Measurements from ENCODE around the gene PAK4. TPM values are rescaled to one million over a fixed set of nuclear protein-coding genes. Genes with fewer than 3 reads are reported as not detected.
"Not testable (repeated sequence)": the region's sequence is repeated elsewhere in the genome, so short reads cannot be mapped to it uniquely, and the experiment has no call there.

The PAK4 gene
- polyA plus RNA-seq, 1 experiment = 10.4 TPM

DNA sequence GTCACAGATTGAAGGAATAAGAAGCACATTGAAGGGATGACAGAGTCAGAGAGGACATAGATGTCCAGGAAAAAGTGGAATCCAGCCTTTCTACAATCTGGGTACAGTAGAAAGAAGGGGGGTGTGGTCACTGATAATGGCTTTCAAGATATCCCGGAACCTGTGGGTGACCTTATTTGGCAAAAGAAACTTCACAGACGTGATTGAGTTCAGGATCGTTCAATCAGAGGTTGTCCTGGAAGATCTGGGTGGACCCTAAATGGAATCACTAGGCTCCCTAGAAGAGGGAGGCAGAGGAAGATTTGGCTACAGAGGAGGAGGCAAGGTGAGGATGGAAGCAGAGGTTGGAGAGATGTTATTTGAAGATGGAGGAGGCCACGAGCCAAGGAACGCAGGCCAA lies 91.5 kb downstream of the PAK4 start:
- POLR2A ChIA-PET = no interaction called here
- no peak for DNase-seq (ENCODE audit: low read depth, low spot score)
- Histone ChIP-seq H3K27ac (ENCODE audit: low read depth, low read length) (no peak overlapping the region), H3K9me3 (ENCODE audit: control insufficient read depth, insufficient read depth, low read length) (no peaks in the 10 kb centered on the region; the same call in 1 of the 2 replicates), H3K4me3 (ENCODE audit: low read depth, low read length) (no peak overlapping the region), H3K27me3 (ENCODE audit: control insufficient read depth, insufficient read depth, low read length) (peaks cover 3% of the 10 kb centered on the region)
- TF ChIP-seq, protein P1, sequence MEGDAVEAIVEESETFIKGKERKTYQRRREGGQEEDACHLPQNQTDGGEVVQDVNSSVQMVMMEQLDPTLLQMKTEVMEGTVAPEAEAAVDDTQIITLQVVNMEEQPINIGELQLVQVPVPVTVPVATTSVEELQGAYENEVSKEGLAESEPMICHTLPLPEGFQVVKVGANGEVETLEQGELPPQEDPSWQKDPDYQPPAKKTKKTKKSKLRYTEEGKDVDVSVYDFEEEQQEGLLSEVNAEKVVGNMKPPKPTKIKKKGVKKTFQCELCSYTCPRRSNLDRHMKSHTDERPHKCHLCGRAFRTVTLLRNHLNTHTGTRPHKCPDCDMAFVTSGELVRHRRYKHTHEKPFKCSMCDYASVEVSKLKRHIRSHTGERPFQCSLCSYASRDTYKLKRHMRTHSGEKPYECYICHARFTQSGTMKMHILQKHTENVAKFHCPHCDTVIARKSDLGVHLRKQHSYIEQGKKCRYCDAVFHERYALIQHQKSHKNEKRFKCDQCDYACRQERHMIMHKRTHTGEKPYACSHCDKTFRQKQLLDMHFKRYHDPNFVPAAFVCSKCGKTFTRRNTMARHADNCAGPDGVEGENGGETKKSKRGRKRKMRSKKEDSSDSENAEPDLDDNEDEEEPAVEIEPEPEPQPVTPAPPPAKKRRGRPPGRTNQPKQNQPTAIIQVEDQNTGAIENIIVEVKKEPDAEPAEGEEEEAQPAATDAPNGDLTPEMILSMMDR (IDR thresholded peaks at IDR 0.05; ENCODE audit: low read depth, low read length) = no peak
- CTCF ChIA-PET = no interaction called here

DNA sequence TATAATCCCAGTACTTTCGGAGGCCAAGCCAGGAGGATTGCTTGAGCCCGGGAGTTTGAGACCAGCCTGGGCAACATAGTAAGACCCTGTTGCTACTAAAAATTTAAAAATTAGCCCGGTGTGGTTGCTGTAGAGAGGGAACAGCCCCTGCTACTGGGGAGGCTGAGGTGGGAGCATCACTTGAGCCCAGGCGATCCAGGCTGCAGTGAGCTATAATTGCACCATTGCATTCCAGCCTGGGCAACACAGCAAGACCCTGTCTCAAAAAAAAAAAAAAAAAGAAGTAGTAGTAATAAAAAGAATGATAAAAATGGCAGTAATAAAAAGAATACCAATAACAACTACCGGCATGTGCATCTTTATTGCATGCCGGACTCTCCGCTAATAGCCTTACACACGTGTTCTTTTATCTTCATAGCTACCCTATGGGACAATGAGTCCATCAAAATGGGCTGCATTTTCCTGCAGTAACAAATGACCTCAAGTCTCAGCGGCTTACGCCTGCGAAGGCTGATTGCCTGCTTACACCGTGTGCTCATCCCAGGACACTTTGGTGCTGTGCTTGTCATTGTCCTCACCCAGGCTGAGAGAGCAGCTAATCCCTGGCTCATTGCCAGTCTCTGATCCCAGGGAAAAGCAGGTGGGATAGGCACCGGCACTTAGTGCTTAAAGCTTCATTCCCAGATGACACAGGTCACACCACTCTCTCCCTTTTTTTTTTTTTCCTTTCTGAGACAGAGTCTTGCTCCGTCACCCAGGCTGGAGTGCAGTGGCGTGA lies 92.8 kb downstream of the PAK4 start:
- no peaks in the 10 kb centered on the region; the same call in 1 of the 2 replicates for H3K9me3 ChIP-seq (ENCODE audit: control insufficient read depth, insufficient read depth, low read length)
- CTCF ChIA-PET = no interaction called here
- H3K27ac ChIP-seq (ENCODE audit: low read depth, low read length) = no peak overlapping the region
- TF ChIP-seq, protein P1 (IDR thresholded peaks at IDR 0.05; ENCODE audit: low read depth, low read length) = no peak
- peaks cover 3% of the 10 kb centered on the region for H3K27me3 ChIP-seq (ENCODE audit: control insufficient read depth, insufficient read depth, low read length)
- no peak for DNase-seq (ENCODE audit: low read depth, low spot score)
- no peak overlapping the region for H3K4me3 ChIP-seq (ENCODE audit: low read depth, low read length)
- POLR2A ChIA-PET = interaction anchor here (0.6 to 0.7 kb wide), 2 partner anchors 61 to 138 kb away, joined by 3 to 7 read pairs; no protein-coding TSS in a partner anchor

DNA sequence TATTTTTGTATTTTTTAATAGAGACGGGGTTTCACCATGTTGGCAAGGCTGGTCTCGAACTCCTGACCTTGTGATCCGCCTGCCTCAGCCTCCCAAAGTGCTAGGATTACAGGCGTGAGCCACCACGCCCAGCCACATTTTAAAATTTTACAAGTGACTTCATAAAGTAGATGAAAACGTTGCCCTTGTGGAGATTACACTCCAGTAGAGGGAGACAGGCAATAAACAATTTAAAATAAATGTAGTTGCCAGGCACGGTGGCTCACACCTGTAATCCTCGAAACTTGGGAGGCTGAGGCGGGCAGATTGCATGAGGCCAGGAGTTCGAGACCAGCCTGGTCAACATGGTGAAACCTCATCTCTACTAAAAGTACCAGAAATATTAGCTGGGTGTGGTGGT lies 93.5 kb downstream of the PAK4 start:
- DNase-seq (ENCODE audit: low read depth, low spot score); CTCF ChIA-PET; H3K4me3 ChIP-seq (ENCODE audit: low read depth, low read length); POLR2A ChIA-PET; H3K27me3 ChIP-seq (ENCODE audit: control insufficient read depth, insufficient read depth, low read length); H3K27ac ChIP-seq (ENCODE audit: low read depth, low read length); H3K9me3 ChIP-seq (ENCODE audit: control insufficient read depth, insufficient read depth, low read length): not testable (repeated sequence)

DNA sequence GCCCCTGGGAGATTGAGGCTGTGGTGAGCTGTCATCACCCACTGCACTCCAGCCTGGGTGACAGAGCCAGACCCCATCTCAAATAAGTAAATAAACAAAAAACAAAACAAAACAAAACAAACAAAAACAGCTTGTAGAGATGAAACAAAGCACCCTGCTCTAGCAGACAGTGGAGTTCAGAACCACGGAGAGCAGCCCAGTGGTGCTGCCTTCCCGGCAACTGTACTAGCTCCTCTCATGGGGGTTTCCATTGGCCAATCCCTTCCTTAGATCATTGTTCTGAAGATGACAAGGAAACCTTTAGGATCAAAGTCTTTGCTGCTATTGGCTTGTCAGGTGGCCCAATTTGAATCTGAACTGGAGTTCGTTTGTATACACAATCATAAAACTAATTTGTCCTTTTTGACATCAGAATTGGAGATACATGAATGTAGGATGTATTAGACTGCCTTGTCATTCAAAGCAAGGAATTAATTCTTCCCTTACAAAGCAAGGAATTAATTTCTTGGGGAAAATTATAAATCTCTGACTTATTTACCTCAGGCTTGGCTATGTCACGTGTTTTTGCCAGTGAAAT lies 98.2 kb downstream of the PAK4 start:
- Histone ChIP-seq H3K27ac (ENCODE audit: low read depth, low read length) (no peak overlapping the region), H3K27me3 (ENCODE audit: control insufficient read depth, insufficient read depth, low read length) (peaks cover 3% of the 10 kb centered on the region), H3K4me3 (ENCODE audit: low read depth, low read length) (no peak overlapping the region), H3K9me3 (ENCODE audit: control insufficient read depth, insufficient read depth, low read length) (no peaks in the 10 kb centered on the region)
- DNase-seq (ENCODE audit: low read depth, low spot score) = no peak
- TF ChIP-seq, protein P1 (IDR thresholded peaks at IDR 0.05; ENCODE audit: low read depth, low read length) = no peak
- CTCF ChIA-PET = no interaction called here
- POLR2A ChIA-PET = no interaction called here

DNA sequence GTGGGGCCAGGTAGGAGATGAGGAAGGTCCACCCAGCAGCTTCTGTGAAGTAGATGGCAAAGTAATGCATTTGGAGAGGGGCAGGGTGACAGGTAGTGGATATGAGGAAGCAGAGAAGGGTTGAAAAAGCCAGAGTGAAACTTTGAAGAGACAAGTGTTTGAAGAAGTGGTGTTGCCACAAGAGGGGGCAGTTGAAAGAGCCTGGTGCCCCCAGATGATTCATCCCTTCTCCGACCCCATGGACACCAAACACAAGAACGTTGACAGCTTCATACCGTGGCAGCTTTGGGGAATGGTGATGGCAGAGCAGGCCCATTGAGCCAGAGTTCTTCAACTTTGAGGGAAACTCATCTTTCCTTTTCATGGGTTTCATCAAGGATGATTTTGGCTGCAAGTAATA lies 99.3 kb downstream of the PAK4 start:
- TF ChIP-seq, protein P1 (IDR thresholded peaks at IDR 0.05; ENCODE audit: low read depth, low read length) = no peak
- CTCF ChIA-PET = no interaction called here
- no peak overlapping the region for H3K27ac ChIP-seq (ENCODE audit: low read depth, low read length)
- no peaks in the 10 kb centered on the region for H3K9me3 ChIP-seq (ENCODE audit: control insufficient read depth, insufficient read depth, low read length)
- no peak for DNase-seq (ENCODE audit: low read depth, low spot score)
- H3K4me3 ChIP-seq (ENCODE audit: low read depth, low read length) = no peak overlapping the region
- H3K27me3 ChIP-seq (ENCODE audit: control insufficient read depth, insufficient read depth, low read length) = peaks cover 3% of the 10 kb centered on the region
- POLR2A ChIA-PET = no interaction called here

Other genes starting within 250 kb of the PAK4 start
- gene RINL, start 247.5 kb upstream of the PAK4 start, polyA plus RNA-seq (2011; rRNA removed) = 1.6 TPM in 2 replicates
- 45.5 and 61.3 TPM in 2 replicates for gene SIRT2, start 226.2 kb upstream of the PAK4 start, polyA plus RNA-seq (2011; rRNA removed)
- gene NFKBIB, start 225.8 kb upstream of the PAK4 start, polyA plus RNA-seq (2011; rRNA removed) = 9.9 and 14.1 TPM in 2 replicates
- 0.09 TPM in 1 of 2 replicates, not detected in the other for gene CCER2, start 213.6 kb upstream of the PAK4 start, polyA plus RNA-seq (2011; rRNA removed)
- 10.1 and 16.2 TPM in 2 replicates for gene SARS2, start 195.0 kb upstream of the PAK4 start, polyA plus RNA-seq (2011; rRNA removed)
- 19.7 and 28.3 TPM in 2 replicates for gene MRPS12, start 194.8 kb upstream of the PAK4 start, polyA plus RNA-seq (2011; rRNA removed)
- gene FBXO17, start 150.0 kb upstream of the PAK4 start, polyA plus RNA-seq (2011; rRNA removed) = 10.8 and 11.6 TPM in 2 replicates
- gene FBXO27, start 93.2 kb upstream of the PAK4 start, polyA plus RNA-seq (2011; rRNA removed) = 2.0 and 2.4 TPM in 2 replicates
- not detected in 2 replicates for gene ACP7, start 41.4 kb upstream of the PAK4 start, polyA plus RNA-seq (2011; rRNA removed)
- gene NCCRP1, start 71.2 kb downstream of the PAK4 start, polyA plus RNA-seq (2011; rRNA removed) = not detected in 2 replicates
- gene SYCN, start 78.5 kb downstream of the PAK4 start, polyA plus RNA-seq (2011; rRNA removed) = not detected in 2 replicates
- gene IFNL3, start 119.2 kb downstream of the PAK4 start, polyA plus RNA-seq (2011; rRNA removed) = not detected in 2 replicates
- not detected in 2 replicates for gene IFNL4, start 123.1 kb downstream of the PAK4 start, polyA plus RNA-seq (2011; rRNA removed)
- gene IFNL2, start 142.6 kb downstream of the PAK4 start, polyA plus RNA-seq (2011; rRNA removed) = not detected in 2 replicates
- gene IFNL1, start 170.6 kb downstream of the PAK4 start, polyA plus RNA-seq (2011; rRNA removed) = not detected in 2 replicates
- gene LRFN1, start 195.1 kb downstream of the PAK4 start, polyA plus RNA-seq (2011; rRNA removed) = 0.15 and 0.16 TPM in 2 replicates
- gene GMFG, start 210.3 kb downstream of the PAK4 start, polyA plus RNA-seq (2011; rRNA removed) = 0.17 and 0.26 TPM in 2 replicates
- 33.4 and 47.3 TPM in 2 replicates for gene SAMD4B, start 216.6 kb downstream of the PAK4 start, polyA plus RNA-seq (2011; rRNA removed)

Measured in AG04450 (cell line).